HFF-Myc (cell line): ENCODE results near the gene ABLIM2.

ENCODE experiments used
- DNase-seq: peaks from one replicate; pipeline ENCODE4 v3.0.0-alpha.2; 2011; ENCODE audit warnings: low read depth; ENCODE audit errors: extremely low read depth
- H3K4me3 ChIP-seq: replicated peaks from 2 replicates; pipeline ENCODE4 v1.5.1; 2011; ENCODE audit warnings: low read depth, mild to moderate bottlenecking, control low read depth, low read length
- CTCF ChIP-seq: IDR thresholded peaks from 2 replicates; pipeline ENCODE4 v1.5.1; 2012; ENCODE audit warnings: mild to moderate bottlenecking, low read depth, low read length, control low read depth; ENCODE audit errors: missing control alignments

Gene ABLIM2

GRCh38 chr4:8079031-8079885 is 79.4 kb downstream of the ABLIM2 start:
- DNase-seq, result no peak
- H3K4me3 ChIP-seq, result no peak overlapping the region
- TF ChIP-seq CTCF, result no peak

DNA sequence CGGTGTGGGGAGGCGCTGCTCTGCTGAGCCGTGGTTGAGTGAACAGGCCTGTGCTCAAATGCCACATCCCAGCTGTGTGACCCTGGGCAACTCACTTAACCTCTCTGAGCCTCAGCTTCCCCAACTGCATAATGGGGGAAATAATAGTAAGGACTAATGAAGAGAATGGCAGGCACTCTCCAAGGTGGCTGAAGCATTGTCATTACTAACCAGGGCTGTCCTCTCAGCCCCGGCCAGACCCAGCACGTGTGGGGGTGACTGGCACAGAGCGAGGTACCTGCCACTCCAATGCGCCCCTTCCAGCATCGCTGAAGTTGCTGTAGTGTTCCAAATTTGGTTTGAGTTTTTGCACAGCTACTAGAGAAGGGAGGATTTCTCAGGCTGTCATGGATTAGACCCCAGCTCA is 80.0 kb downstream of the ABLIM2 start:
- no peak for DNase-seq
- TF ChIP-seq CTCF, result no peak

GRCh38 chr4:8078109-8078494 is 80.5 kb downstream of the ABLIM2 start:
- TF ChIP-seq CTCF, result no peak
- no peak overlapping the region for H3K4me3 ChIP-seq
- DNase-seq, result no peak

More for the DNA sequence above, 80.0 kb downstream of the ABLIM2 start:
- no peak overlapping the region for H3K4me3 ChIP-seq

DNA sequence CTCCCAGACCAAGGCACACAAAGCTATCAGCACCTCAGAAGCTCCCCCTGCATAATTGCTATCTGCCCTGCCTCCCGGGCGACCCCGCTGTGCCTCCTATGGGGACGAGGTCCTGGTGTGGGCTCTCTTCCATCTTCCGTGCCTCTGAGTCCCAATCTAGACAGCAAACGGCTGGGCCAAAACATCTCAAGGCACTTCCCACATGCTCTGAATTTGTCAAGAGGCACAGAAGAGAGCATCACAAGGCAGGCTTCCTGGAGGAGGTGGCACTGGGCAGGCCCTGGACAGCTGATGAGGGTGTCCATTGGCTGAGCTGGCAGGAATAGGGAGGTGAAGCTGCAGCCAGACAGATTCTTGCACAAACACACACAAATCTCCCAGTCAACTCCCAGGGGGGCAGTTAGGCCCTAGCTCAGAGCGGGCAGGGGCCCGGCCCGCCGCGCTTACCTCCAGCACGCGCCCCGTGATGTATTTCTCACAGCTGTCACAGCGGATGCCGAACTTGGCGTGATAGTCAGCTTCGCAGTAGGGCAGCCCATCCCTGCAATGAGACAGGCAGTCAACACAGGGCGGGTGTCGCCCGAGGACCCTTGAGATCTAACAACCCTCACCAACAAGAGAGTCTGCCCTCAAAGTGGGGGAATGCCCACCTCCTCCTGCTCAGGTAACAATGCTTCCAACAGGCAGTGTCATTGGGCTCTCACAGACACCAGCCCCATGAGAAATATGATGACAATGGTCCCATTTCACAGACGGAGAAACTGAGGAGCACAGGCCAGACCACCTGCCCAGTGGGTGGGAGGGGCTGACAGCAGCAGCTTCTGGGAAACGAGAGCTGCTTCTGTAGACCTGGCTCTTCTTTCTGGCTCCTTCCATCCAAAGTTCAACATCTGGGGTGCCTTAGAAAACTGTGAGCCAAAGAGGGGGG is 81.2 kb downstream of the ABLIM2 start:
- DNase-seq, result no peak
- H3K4me3 ChIP-seq, result no peak overlapping the region
- TF ChIP-seq CTCF, result no peak

- no peak for TF ChIP-seq CTCF
- no peak overlapping the region for H3K4me3 ChIP-seq
Observed at GRCh38 chr4:8076023-8076422, 82.6 kb downstream of the ABLIM2 start.

GRCh38 chr4:8073206-8073863 is 85.3 kb downstream of the ABLIM2 start:
- TF ChIP-seq CTCF, result no peak
- no peak for DNase-seq
- H3K4me3 ChIP-seq, result no peak overlapping the region

More at GRCh38 chr4:8076023-8076422, 82.6 kb downstream of the ABLIM2 start:
- no peak for DNase-seq
